ENCODE measurements around the gene RAD17. TPM values are rescaled to one million over a fixed set of nuclear protein-coding genes. Genes with fewer than 3 reads are reported as not detected.
"Not testable (repeated sequence)": the region's sequence is repeated elsewhere in the genome, so short reads cannot be mapped to it uniquely, and the experiment has no call there.

Gene RAD17
- total and polyA plus RNA-seq, 2 donors (not counting 3 experiments of a cell fraction or from before 2014, with no cell fraction given) = 10.1 to 18.4 TPM

DNA sequence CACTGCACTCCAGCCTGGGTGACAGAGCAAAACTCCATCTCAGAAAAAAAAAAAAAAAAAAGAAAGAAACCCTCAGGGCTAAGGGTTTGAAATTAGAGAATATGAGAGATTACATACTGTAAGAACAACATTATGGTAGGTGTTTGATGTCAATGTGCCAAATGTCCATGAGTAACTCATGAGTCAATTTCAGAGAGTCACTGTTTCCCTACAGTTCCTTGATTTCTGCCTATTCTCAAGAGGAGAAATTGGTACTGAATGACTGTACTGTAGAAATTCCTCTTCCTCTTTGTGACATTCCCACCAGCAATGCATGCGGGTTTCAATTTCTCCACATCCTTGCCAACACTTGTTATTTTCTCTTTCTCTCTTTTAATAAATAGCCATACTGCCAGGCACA, 80.5 kb downstream of the RAD17 start:
- ChIA-PET CTCF (no interaction called here), POLR2A (no interaction called here)
- no peaks in the 10 kb centered on the region for H3K36me3 ChIP-seq (ENCODE audit: control insufficient read depth in 2 of 2, extremely low read depth in 1 of 2, insufficient read depth in 2 of 2, low read length in 2 of 2)
- no peak overlapping the region for H3K9ac ChIP-seq (replicated peaks; ENCODE audit: extremely low read depth, insufficient read depth, low read length)
- no peaks in the 10 kb centered on the region for H4K20me1 ChIP-seq (replicated peaks; ENCODE audit: control insufficient read depth, extremely low read depth, insufficient read depth, low read length)
- no peak overlapping the region for H3K4me3 ChIP-seq (replicated peaks in 1 of 3; ENCODE audit: insufficient read depth in 1 of 3, low read depth in 1 of 3, low read length in 3 of 3)
- no peaks in the 10 kb centered on the region for H3K79me2 ChIP-seq (ENCODE audit: control insufficient read depth, insufficient read depth, low read length)
- no peaks in the 10 kb centered on the region for H3K27me3 ChIP-seq (ENCODE audit: control insufficient read depth in 2 of 2, insufficient read depth in 2 of 2, low read length in 2 of 2)
- H3K9me1 ChIP-seq (replicated peaks; ENCODE audit: control insufficient read depth, extremely low read depth, insufficient read depth, low read length) = no peaks in the 10 kb centered on the region
- H3K4me1 ChIP-seq (ENCODE audit: control insufficient read depth, extremely low read depth, insufficient read depth, low read length) = no peaks in the 10 kb centered on the region
- dilution Hi-C loops (cut with MboI; ENCODE audit: extremely low pct_ligation_motif_present, low sequenced_read_pairs) (no loop called here), intact Hi-C loops (cut with micrococcal nuclease) (no loop called here)
- no TSS peak for BruUV-seq (replicated peaks)
- H3K9me3 ChIP-seq (replicated peaks; ENCODE audit: control insufficient read depth, insufficient read depth, low read length) = no peaks in the 10 kb centered on the region
- DNase-seq (ENCODE audit: low read depth, low spot score) (peak; percentile 60), FAIRE-seq (peak; percentile 12)
- H3K27ac ChIP-seq (ENCODE audit: insufficient read depth, low read depth, low read length) = no peak overlapping the region
- no peak overlapping the region for H3K4me2 ChIP-seq (ENCODE audit: insufficient read depth, low read length)
- TF ChIP-seq JUN (IDR thresholded peaks at IDR 0.05; ENCODE audit: borderline replicate concordance, insufficient read depth, insufficient read length, low read depth) (peak; percentile 23), FOS (IDR thresholded peaks at IDR 0.05; ENCODE audit: borderline replicate concordance, insufficient read depth, low read length) (peak; percentile 70)
- TF ChIP-seq, protein P1, sequence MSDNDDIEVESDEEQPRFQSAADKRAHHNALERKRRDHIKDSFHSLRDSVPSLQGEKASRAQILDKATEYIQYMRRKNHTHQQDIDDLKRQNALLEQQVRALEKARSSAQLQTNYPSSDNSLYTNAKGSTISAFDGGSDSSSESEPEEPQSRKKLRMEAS (IDR thresholded peaks at IDR 0.05; ENCODE audit: insufficient read depth, insufficient read length) = no peak
- no peak overlapping the region for H2AFZ ChIP-seq (ENCODE audit: low read depth, low read length)

DNA sequence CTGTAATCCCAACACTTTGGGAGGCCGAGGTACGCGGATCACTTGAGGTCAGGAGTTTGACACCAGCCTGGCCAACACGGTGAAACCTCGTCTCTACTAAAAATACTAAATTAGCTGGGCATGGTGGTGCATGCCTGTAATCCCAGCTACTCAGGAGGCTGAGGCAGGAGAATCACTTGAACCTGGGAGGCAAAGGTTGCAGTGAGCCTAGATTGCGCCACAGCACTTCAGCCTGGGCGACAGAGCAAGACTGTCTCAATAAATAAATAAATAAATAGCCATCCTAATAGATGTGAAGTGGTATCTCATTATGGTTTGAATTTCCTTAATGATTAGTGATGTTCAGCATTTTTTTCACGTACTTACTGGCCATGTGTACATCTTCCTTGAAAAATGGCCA, 80.9 kb downstream of the RAD17 start:
- POLR2A ChIA-PET; H3K4me3 ChIP-seq (replicated peaks in 1 of 3; ENCODE audit: insufficient read depth in 1 of 3, low read depth in 1 of 3, low read length in 3 of 3); FAIRE-seq; intact Hi-C loops (cut with micrococcal nuclease); H3K27ac ChIP-seq (ENCODE audit: insufficient read depth, low read depth, low read length); H3K9ac ChIP-seq (replicated peaks; ENCODE audit: extremely low read depth, insufficient read depth, low read length); dilution Hi-C loops (cut with MboI; ENCODE audit: extremely low pct_ligation_motif_present, low sequenced_read_pairs); H3K36me3 ChIP-seq (ENCODE audit: control insufficient read depth in 2 of 2, extremely low read depth in 1 of 2, insufficient read depth in 2 of 2, low read length in 2 of 2); H3K79me2 ChIP-seq (ENCODE audit: control insufficient read depth, insufficient read depth, low read length); DNase-seq (ENCODE audit: low read depth, low spot score); H3K4me1 ChIP-seq (ENCODE audit: control insufficient read depth, extremely low read depth, insufficient read depth, low read length); H3K4me2 ChIP-seq (ENCODE audit: insufficient read depth, low read length); H3K9me3 ChIP-seq (replicated peaks; ENCODE audit: control insufficient read depth, insufficient read depth, low read length); H3K27me3 ChIP-seq (ENCODE audit: control insufficient read depth in 2 of 2, insufficient read depth in 2 of 2, low read length in 2 of 2); BruUV-seq (replicated peaks); H2AFZ ChIP-seq (ENCODE audit: low read depth, low read length); H3K9me1 ChIP-seq (replicated peaks; ENCODE audit: control insufficient read depth, extremely low read depth, insufficient read depth, low read length); H4K20me1 ChIP-seq (replicated peaks; ENCODE audit: control insufficient read depth, extremely low read depth, insufficient read depth, low read length): not testable (repeated sequence)
- CTCF ChIA-PET = interaction anchor here (1.3 kb wide), 1 partner anchor 12 kb away, joined by 4 read pairs; no protein-coding TSS in a partner anchor

Data from endothelial cell of umbilical vein (primary cell).